ENCODE results near the gene PLCH1.

DNA sequence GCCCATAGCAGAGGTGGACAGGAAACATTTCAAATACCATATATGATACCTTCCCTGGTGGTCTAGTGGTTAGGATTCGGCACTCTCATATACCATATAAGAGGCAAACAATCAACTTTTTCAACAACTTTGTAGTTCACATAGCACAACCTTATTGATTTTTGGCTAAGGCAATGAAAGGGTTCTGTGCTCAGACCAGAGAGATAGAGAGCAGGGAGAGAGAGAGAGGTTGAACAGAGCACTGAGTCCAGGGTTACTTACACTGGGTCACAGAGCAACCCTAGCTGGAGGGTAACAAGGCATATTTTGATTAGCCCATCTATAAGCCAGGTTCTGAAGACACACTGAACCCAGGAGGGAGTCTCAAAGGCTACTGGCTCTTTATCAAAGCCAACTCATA is 83.8 kb downstream of the PLCH1 start:
- TF ChIP-seq POLR2A (IDR thresholded peaks at IDR 0.05), result no peak
- no peak for TF ChIP-seq CTCF (IDR thresholded peaks at IDR 0.05)
